ENCODE results near the gene CLUH. TPM values are rescaled to one million over a fixed set of nuclear protein-coding genes. Genes with fewer than 3 reads are reported as not detected.

The CLUH gene
- polyA plus RNA-seq, 1 donor (not counting 4 experiments of a cell fraction or from before 2014, with no cell fraction given): 24.0 TPM

- no peaks in the 10 kb centered on the region for H3K4me1 ChIP-seq (ENCODE audit: control insufficient read depth, extremely low read depth, insufficient read depth, low read length)
- no peaks in the 10 kb centered on the region for H3K79me2 ChIP-seq (ENCODE audit: control insufficient read depth, insufficient read depth, low read length)
- DNase-seq (ENCODE audit: low read depth, low spot score) (no peak), FAIRE-seq (no peak)
- H4K20me1 ChIP-seq (ENCODE audit: control insufficient read depth, extremely low read depth, insufficient read depth, low read length): peaks cover 2% of the 10 kb centered on the region
- no peak overlapping the region for H3K4me3 ChIP-seq (ENCODE audit: control insufficient read depth in 2 of 3, extremely low read depth in 1 of 3, insufficient read depth in 2 of 3, low read depth in 1 of 3, low read length in 3 of 3)
- no peak overlapping the region for H3K27ac ChIP-seq (ENCODE audit: control insufficient read depth, insufficient read depth, low read length)
- H3K4me2 ChIP-seq (ENCODE audit: control insufficient read depth, extremely low read depth, insufficient read depth, low read depth, low read length): no peak overlapping the region
- dilution Hi-C loops (cut with MboI; ENCODE audit: extremely low pct_ligation_motif_present, low sequenced_read_pairs): no loop called here
- H2AFZ ChIP-seq (ENCODE audit: control insufficient read depth, low read length): no peak overlapping the region
- H3K9me1 ChIP-seq (ENCODE audit: control insufficient read depth, extremely low read depth, insufficient read depth, low read length): no peaks in the 10 kb centered on the region
- H3K36me3 ChIP-seq (ENCODE audit: control insufficient read depth in 2 of 2, extremely low read depth in 1 of 2, insufficient read depth in 2 of 2, low read length in 2 of 2): no peaks in the 10 kb centered on the region
- H3K9ac ChIP-seq (ENCODE audit: control insufficient read depth, extremely low read depth, insufficient read depth, low read length): no peak overlapping the region
- H3K27me3 ChIP-seq (ENCODE audit: control insufficient read depth, extremely low read depth, insufficient read depth, low read length): peaks cover 25% of the 10 kb centered on the region
- TF ChIP-seq, protein P1, sequence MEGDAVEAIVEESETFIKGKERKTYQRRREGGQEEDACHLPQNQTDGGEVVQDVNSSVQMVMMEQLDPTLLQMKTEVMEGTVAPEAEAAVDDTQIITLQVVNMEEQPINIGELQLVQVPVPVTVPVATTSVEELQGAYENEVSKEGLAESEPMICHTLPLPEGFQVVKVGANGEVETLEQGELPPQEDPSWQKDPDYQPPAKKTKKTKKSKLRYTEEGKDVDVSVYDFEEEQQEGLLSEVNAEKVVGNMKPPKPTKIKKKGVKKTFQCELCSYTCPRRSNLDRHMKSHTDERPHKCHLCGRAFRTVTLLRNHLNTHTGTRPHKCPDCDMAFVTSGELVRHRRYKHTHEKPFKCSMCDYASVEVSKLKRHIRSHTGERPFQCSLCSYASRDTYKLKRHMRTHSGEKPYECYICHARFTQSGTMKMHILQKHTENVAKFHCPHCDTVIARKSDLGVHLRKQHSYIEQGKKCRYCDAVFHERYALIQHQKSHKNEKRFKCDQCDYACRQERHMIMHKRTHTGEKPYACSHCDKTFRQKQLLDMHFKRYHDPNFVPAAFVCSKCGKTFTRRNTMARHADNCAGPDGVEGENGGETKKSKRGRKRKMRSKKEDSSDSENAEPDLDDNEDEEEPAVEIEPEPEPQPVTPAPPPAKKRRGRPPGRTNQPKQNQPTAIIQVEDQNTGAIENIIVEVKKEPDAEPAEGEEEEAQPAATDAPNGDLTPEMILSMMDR (optimal IDR thresholded peaks at IDR 0.05 in 1 of 3, IDR thresholded peaks at IDR 0.05 in 1 of 3, conservative IDR thresholded peaks at IDR 0.05 in 1 of 3; ENCODE audit: extremely low read depth in 1 of 3, insufficient read depth in 2 of 3, low read length in 3 of 3): no peak
- TF ChIP-seq EZH2 (IDR thresholded peaks at IDR 0.05; ENCODE audit: low read length): no peak
- no peaks in the 10 kb centered on the region for H3K9me3 ChIP-seq (ENCODE audit: control insufficient read depth, low read depth, low read length)
Observed at GRCh38 chr17:2745317-2746037, 33.9 kb upstream of the CLUH start.

DNA sequence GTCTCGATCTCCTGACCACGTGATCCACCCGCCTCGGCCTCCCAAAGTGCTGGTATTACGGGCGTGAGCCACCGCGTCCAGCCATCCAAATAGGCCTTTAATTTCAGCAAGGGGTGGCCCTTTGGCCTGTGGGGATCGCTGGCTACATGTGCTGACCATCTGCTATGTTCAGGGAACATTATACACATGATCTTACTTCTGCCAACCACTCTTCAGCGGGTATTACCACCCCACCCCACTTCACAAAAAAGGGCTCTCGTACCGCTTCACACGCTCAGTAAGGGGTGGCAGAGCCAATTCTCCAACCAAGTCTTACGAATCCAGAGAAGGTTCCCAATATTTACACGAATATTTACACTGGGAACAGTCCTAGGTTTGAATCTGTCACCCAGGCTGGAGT lies 26.1 kb upstream of the CLUH start:
- Histone ChIP-seq H3K4me1 (ENCODE audit: control insufficient read depth, extremely low read depth, insufficient read depth, low read length) (peaks cover 4% of the 10 kb centered on the region), H3K9me1 (ENCODE audit: control insufficient read depth, extremely low read depth, insufficient read depth, low read length) (no peaks in the 10 kb centered on the region), H4K20me1 (ENCODE audit: control insufficient read depth, extremely low read depth, insufficient read depth, low read length) (no peaks in the 10 kb centered on the region), H3K79me2 (ENCODE audit: control insufficient read depth, insufficient read depth, low read length) (no peaks in the 10 kb centered on the region), H3K9me3 (ENCODE audit: control insufficient read depth, low read depth, low read length) (no peaks in the 10 kb centered on the region), H3K9ac (ENCODE audit: control insufficient read depth, extremely low read depth, insufficient read depth, low read length) (no peak overlapping the region), H3K4me3 (ENCODE audit: control insufficient read depth in 2 of 3, extremely low read depth in 1 of 3, insufficient read depth in 2 of 3, low read depth in 1 of 3, low read length in 3 of 3) (no peak overlapping the region), H3K27me3 (ENCODE audit: control insufficient read depth, extremely low read depth, insufficient read depth, low read length) (no peaks in the 10 kb centered on the region), H3K27ac (ENCODE audit: control insufficient read depth, insufficient read depth, low read length) (no peak overlapping the region), H3K36me3 (ENCODE audit: control insufficient read depth in 2 of 2, extremely low read depth in 1 of 2, insufficient read depth in 2 of 2, low read length in 2 of 2) (no peaks in the 10 kb centered on the region), H2AFZ (ENCODE audit: control insufficient read depth, low read length) (no peak overlapping the region), H3K4me2 (ENCODE audit: control insufficient read depth, extremely low read depth, insufficient read depth, low read depth, low read length) (no peak overlapping the region)
- DNase-seq (ENCODE audit: low read depth, low spot score) (no peak), FAIRE-seq (no peak)
- dilution Hi-C loops (cut with MboI; ENCODE audit: extremely low pct_ligation_motif_present, low sequenced_read_pairs): no loop called here
- TF ChIP-seq, protein P1 (optimal IDR thresholded peaks at IDR 0.05 in 1 of 3, IDR thresholded peaks at IDR 0.05 in 1 of 3, conservative IDR thresholded peaks at IDR 0.05 in 1 of 3; ENCODE audit: extremely low read depth in 1 of 3, insufficient read depth in 2 of 3, low read length in 3 of 3): no peak
- TF ChIP-seq EZH2 (IDR thresholded peaks at IDR 0.05; ENCODE audit: low read length): no peak

Data from keratinocyte (primary cell).